PFSK-1 (cell line): ENCODE measurements around the gene COP1.

Source experiments
- SIN3A ChIP-seq: IDR thresholded peaks from 2 replicates; pipeline ENCODE4 v1.6.1; 2012; ENCODE audit warnings: mild to moderate bottlenecking, low read length, moderate library complexity, borderline replicate concordance; ENCODE audit not compliant: insufficient read depth
- TF ChIP-seq, protein P1 (sequence below), 2 experiments: IDR thresholded peaks; 2 replicates each; pipeline versions ENCODE4 v1.6.1 to v1.8.0; 2011 to 2012; ENCODE audit warnings: low read depth in 2 of 2, low read length in 2 of 2, control low read depth in 1 of 2, inconsistent platforms in 1 of 2, mild to moderate bottlenecking in 1 of 2, moderate library complexity in 1 of 2; ENCODE audit not compliant: insufficient read depth in 1 of 2

DNA sequence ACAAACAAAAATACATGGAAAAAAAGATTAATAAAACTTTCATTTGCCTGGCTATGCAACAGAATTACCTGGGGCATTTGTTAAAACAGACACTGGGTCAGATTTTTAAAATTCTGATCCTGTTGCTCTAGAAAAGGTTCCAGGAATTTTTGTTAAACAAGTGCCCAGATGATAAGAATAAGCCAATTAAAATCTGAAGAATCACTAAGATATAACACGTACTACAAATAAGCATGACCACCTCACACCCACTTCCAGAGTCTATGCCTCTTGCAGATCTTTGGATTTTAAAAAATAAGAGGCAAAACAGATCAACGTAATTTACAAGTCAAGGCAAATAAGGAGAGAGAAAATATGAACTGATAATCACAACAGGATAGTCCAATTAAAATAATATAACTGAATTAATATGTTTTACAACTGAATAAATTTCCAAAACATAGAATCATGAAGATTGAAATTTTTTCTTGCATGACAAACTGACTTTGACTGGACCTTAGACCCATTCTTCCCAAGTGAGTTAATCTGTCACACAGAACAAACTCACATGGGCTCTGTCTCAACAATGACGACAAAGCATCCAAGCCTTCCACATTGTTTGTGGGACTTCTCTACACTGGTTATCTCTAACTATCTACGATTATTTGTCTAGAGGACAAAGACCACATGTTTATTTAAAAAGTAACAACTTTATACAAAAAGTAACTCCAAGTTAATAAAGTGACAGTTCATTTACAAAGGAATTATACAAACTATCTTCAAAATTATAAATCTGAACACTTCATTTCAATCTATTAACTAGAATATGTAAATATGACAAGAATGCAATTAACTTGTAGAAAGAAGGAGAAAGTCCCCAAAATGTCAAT, 56.9 kb downstream of the COP1 start:
- TF ChIP-seq SIN3A, result no peak
- TF ChIP-seq, protein P1, sequence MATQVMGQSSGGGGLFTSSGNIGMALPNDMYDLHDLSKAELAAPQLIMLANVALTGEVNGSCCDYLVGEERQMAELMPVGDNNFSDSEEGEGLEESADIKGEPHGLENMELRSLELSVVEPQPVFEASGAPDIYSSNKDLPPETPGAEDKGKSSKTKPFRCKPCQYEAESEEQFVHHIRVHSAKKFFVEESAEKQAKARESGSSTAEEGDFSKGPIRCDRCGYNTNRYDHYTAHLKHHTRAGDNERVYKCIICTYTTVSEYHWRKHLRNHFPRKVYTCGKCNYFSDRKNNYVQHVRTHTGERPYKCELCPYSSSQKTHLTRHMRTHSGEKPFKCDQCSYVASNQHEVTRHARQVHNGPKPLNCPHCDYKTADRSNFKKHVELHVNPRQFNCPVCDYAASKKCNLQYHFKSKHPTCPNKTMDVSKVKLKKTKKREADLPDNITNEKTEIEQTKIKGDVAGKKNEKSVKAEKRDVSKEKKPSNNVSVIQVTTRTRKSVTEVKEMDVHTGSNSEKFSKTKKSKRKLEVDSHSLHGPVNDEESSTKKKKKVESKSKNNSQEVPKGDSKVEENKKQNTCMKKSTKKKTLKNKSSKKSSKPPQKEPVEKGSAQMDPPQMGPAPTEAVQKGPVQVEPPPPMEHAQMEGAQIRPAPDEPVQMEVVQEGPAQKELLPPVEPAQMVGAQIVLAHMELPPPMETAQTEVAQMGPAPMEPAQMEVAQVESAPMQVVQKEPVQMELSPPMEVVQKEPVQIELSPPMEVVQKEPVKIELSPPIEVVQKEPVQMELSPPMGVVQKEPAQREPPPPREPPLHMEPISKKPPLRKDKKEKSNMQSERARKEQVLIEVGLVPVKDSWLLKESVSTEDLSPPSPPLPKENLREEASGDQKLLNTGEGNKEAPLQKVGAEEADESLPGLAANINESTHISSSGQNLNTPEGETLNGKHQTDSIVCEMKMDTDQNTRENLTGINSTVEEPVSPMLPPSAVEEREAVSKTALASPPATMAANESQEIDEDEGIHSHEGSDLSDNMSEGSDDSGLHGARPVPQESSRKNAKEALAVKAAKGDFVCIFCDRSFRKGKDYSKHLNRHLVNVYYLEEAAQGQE (IDR thresholded peaks at IDR 0.05; ENCODE audit: insufficient read depth in 1 of 2, low read depth in 2 of 2, low read length in 2 of 2), result no peak
